ENCODE results near the gene MAST2. TPM values are rescaled to one million over a fixed set of nuclear protein-coding genes. Genes with fewer than 3 reads are reported as not detected.

Gene MAST2
- total and polyA plus RNA-seq, 9 of the 15 experiments (the other 6 are each of a cell fraction or from before 2014, with no cell fraction given), result 0.73 to 32.0 (median 17.8) TPM

- Histone ChIP-seq H3K27ac (ENCODE audit: extremely low read depth, low read depth, low read length) (no peak overlapping the region), H3K4me1 (replicated peaks in 1 of 2; ENCODE audit: control insufficient read depth in 2 of 2, insufficient read depth in 2 of 2, low read length in 2 of 2) (no peaks in the 10 kb centered on the region), H3K27me3 (ENCODE audit: control insufficient read depth in 2 of 2, insufficient read depth in 2 of 2, low read length in 2 of 2) (no peaks in the 10 kb centered on the region), H3K9ac (ENCODE audit: insufficient read depth in 1 of 2, low read depth in 2 of 2, low read length in 2 of 2) (no peak overlapping the region), H4K20me1 (replicated peaks; ENCODE audit: control insufficient read depth, insufficient read depth, low read length) (no peaks in the 10 kb centered on the region), H3K36me3 (ENCODE audit: control insufficient read depth, insufficient read depth, low read length) (peaks cover 11% of the 10 kb centered on the region), H3K4me3 (no peak overlapping the region), H3K9me1 (ENCODE audit: control insufficient read depth, insufficient read depth, low read length) (no peaks in the 10 kb centered on the region), H3K79me2 (ENCODE audit: control insufficient read depth, insufficient read depth, low read length) (no peaks in the 10 kb centered on the region), H3K4me2 (ENCODE audit: insufficient read depth, low read length) (no peak overlapping the region), H2AFZ (ENCODE audit: low read depth, low read length) (no peak overlapping the region), H3K9me3 (replicated peaks; ENCODE audit: control insufficient read depth, insufficient read depth, low read depth, low read length) (no peaks in the 10 kb centered on the region)
- ChIA-PET POLR2A (interaction anchor here (0.7 to 0.9 kb wide), 2 partner anchors 27 to 143 kb away, joined by 3 read pairs; no protein-coding TSS in a partner anchor), CTCF (ENCODE audit: low intra/inter-chr PET ratio) (no interaction called here)
- DNase-seq (ENCODE audit: extremely low read depth in 1 of 4, low spot score in 3 of 4), result no peak
- FAIRE-seq, result no peak
- no peak for ATAC-seq
- in situ Hi-C loops (cut with MboI) (no loop called here), intact Hi-C loops (cut with micrococcal nuclease) (no loop called here)
- WGBS (ENCODE audit: insufficient coverage, low coverage, missing lambda C conversion rate), result 93% methylated on average over 1 of the region's 1 CpG
- peak; percentile 46 for TF ChIP-seq ATF3 (IDR thresholded peaks at IDR 0.05)
- no peak for TF ChIP-seq ATF3 (CRISPR knock-in tag; conservative IDR thresholded peaks at IDR 0.05)
- TF ChIP-seq ZNF12 (CRISPR knock-in tag; IDR thresholded peaks at IDR 0.05), result no peak
- no peak for TF ChIP-seq ETV5 (CRISPR knock-in tag; IDR thresholded peaks at IDR 0.05; ENCODE audit: low read depth)
- no peak for TF ChIP-seq ZNF143 (CRISPR knock-in tag; IDR thresholded peaks at IDR 0.05)
- no TSS peak for BruUV-seq (replicated peaks)
Measured at GRCh38 chr1:45974541-45975269, 171.3 kb downstream of the MAST2 start.
